ENCODE measurements around the gene AARS2.
A peak's percentile ranks its signal among the peaks of the same experiment; 100 is the strongest.

Gene AARS2

GRCh38 chr6:44286747-44287146 is 26.4 kb downstream of the AARS2 start:
- TF ChIP-seq SPI1 (IDR thresholded peaks at IDR 0.05; ENCODE audit: borderline replicate concordance, low read depth) (no peak), CTCF (IDR thresholded peaks at IDR 0.05; ENCODE audit: insufficient read depth, low read length) (no peak), GABPA (IDR thresholded peaks at IDR 0.05; ENCODE audit: low read depth) (no peak), POLR2AphosphoS5 (IDR thresholded peaks at IDR 0.05; ENCODE audit: low read depth) (no peak)
- TF ChIP-seq, protein P1, sequence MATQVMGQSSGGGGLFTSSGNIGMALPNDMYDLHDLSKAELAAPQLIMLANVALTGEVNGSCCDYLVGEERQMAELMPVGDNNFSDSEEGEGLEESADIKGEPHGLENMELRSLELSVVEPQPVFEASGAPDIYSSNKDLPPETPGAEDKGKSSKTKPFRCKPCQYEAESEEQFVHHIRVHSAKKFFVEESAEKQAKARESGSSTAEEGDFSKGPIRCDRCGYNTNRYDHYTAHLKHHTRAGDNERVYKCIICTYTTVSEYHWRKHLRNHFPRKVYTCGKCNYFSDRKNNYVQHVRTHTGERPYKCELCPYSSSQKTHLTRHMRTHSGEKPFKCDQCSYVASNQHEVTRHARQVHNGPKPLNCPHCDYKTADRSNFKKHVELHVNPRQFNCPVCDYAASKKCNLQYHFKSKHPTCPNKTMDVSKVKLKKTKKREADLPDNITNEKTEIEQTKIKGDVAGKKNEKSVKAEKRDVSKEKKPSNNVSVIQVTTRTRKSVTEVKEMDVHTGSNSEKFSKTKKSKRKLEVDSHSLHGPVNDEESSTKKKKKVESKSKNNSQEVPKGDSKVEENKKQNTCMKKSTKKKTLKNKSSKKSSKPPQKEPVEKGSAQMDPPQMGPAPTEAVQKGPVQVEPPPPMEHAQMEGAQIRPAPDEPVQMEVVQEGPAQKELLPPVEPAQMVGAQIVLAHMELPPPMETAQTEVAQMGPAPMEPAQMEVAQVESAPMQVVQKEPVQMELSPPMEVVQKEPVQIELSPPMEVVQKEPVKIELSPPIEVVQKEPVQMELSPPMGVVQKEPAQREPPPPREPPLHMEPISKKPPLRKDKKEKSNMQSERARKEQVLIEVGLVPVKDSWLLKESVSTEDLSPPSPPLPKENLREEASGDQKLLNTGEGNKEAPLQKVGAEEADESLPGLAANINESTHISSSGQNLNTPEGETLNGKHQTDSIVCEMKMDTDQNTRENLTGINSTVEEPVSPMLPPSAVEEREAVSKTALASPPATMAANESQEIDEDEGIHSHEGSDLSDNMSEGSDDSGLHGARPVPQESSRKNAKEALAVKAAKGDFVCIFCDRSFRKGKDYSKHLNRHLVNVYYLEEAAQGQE (IDR thresholded peaks at IDR 0.05; ENCODE audit: insufficient replicate concordance, low read depth) = no peak
- H3K4me3 ChIP-seq (replicated peaks; ENCODE audit: insufficient read depth, low read length) = no peak overlapping the region
- no peak for DNase-seq (ENCODE audit: low read depth in 1 of 2, low spot score in 1 of 2)
- H3K27me3 ChIP-seq (ENCODE audit: insufficient read depth, poor library complexity, severe bottlenecking) = peaks cover 11% of the 10 kb centered on the region
- no peak overlapping the region for H3K27ac ChIP-seq (replicated peaks)

- Histone ChIP-seq H3K27ac (replicated peaks) (no peak overlapping the region), H3K27me3 (ENCODE audit: insufficient read depth, poor library complexity, severe bottlenecking) (peaks cover 11% of the 10 kb centered on the region), H3K4me3 (replicated peaks; ENCODE audit: insufficient read depth, low read length) (no peak overlapping the region)
- DNase-seq (ENCODE audit: low read depth in 1 of 2, low spot score in 1 of 2) = no peak
- TF ChIP-seq POLR2AphosphoS5 (IDR thresholded peaks at IDR 0.05; ENCODE audit: low read depth) = no peak
- TF ChIP-seq GABPA (IDR thresholded peaks at IDR 0.05; ENCODE audit: low read depth) = no peak
- TF ChIP-seq SPI1 (IDR thresholded peaks at IDR 0.05; ENCODE audit: borderline replicate concordance, low read depth) = no peak
- TF ChIP-seq, protein P1 (IDR thresholded peaks at IDR 0.05; ENCODE audit: insufficient replicate concordance, low read depth) = no peak
- no peak for TF ChIP-seq CTCF (IDR thresholded peaks at IDR 0.05; ENCODE audit: insufficient read depth, low read length)
Measured at GRCh38 chr6:44286285-44286565, 26.9 kb downstream of the AARS2 start.

DNA sequence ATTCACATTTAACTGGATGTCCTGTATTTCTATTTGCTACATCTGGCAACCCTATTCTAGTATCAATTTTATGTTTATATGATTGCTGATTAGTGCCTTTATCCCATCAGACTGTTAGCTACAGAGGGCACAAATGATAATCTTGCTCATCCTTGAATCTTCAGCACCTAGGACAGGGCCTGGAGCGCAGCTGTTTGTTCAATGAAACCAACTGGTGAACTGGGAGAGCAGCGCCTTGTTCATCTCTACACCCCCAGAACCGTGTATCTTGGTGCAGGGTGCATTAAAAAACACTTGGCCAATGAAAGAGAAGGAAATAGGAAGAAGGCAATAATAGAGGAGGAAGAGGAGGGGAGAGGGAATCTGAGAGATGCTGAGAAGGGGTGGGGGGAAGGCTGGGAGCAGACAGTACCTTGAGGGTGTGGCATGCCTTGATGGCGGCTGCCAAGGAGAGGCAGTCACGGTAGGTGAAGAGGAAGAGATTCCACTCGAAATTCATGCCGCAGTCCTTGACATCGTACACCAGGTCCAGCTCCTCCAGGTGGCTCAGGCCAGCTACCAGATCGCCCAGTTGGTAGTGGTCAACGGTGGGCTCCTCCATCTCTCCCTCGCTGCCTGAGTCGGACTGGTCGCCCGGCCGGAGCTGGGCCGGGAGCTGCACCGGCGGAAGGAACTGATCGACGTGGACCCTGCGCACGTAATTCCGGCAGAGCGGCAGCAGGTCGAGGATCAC is 27.4 kb downstream of the AARS2 start:
- Histone ChIP-seq H3K4me3 (replicated peaks; ENCODE audit: insufficient read depth, low read length) (no peak overlapping the region), H3K27me3 (ENCODE audit: insufficient read depth, poor library complexity, severe bottlenecking) (peaks cover 11% of the 10 kb centered on the region), H3K27ac (replicated peaks) (no peak overlapping the region)
- TF ChIP-seq SPI1 (IDR thresholded peaks at IDR 0.05; ENCODE audit: borderline replicate concordance, low read depth) (no peak), POLR2AphosphoS5 (IDR thresholded peaks at IDR 0.05; ENCODE audit: low read depth) (no peak), CTCF (IDR thresholded peaks at IDR 0.05; ENCODE audit: insufficient read depth, low read length) (no peak)
- TF ChIP-seq, protein P1 (IDR thresholded peaks at IDR 0.05; ENCODE audit: insufficient replicate concordance, low read depth) = peak; percentile 95
- DNase-seq (ENCODE audit: low read depth in 1 of 2, low spot score in 1 of 2) = no peak

All from HL-60 (cell line).